HCT116 (cell line): Measurements from ENCODE around the gene COL5A2. TPM values are rescaled to one million over a fixed set of nuclear protein-coding genes. Genes with fewer than 3 reads are reported as not detected.
A peak's percentile ranks its signal among the peaks of the same experiment; 100 is the strongest.

ENCODE experiments used
- ATAC-seq: fragments of 200-7000 bp; cut with Tn5 transposase; 2 replicates; pipeline ENCODE4 v1.9.1; 2020; ENCODE audit warnings: mild to moderate bottlenecking, moderate library complexity
- BruUV-seq: library from RNA; stranded (reverse); fragments of 400-500 nt; replicated peaks from 2 replicates; lab custom pipeline; 2021; lab: Mats Ljungman, UMichigan
- CTCF ChIA-PET: fragments of 300-600 bp; sonication (Branson Sonifier 250); formaldehyde crosslinking; loops from one replicate; lab custom pipeline; 2021; ENCODE audit warnings: antibody characterized with exemption; lab: Charles Lee
- POLR2A ChIA-PET: fragments of 300-600, 350-600 bp; sonication (Branson Sonifier 250); formaldehyde crosslinking; loops from one replicate; lab custom pipeline; 2021; ENCODE audit warnings: antibody characterized with exemption; lab: Charles Lee
- RAD21 ChIA-PET, 2 experiments: fragments of 300-600 bp; sonication (Branson Sonifier 250); formaldehyde crosslinking; loops; one replicate each; lab custom pipeline; 2023; ENCODE audit warnings: low total read pairs in 2 of 2; ENCODE audit not compliant: uncharacterized antibody in 2 of 2, unreplicated experiment in 2 of 2, low non-redundant PET in 1 of 2; lab: Charles Lee
- DNase-seq: peaks from one replicate; pipeline ENCODE4 v3.0.0-alpha.2; 2010; ENCODE audit warnings: low read depth, low spot score
- H2AFZ ChIP-seq: fragments of 200-600 bp; shearing (Covaris generic), sonication (generic); 2 replicates; pipeline ENCODE4 v1.6.1; 2017; ENCODE audit warnings: low read depth, mixed run types, mixed read lengths, antibody characterized with exemption, low read length; ENCODE audit not compliant: poor library complexity, severe bottlenecking
- H3K27ac ChIP-seq: 2 replicates; pipeline ENCODE4 v1.5.1; 2012; ENCODE audit warnings: low read depth, low read length
- H3K27me3 ChIP-seq: fragments of 200-600 bp; sonication (generic); 2 replicates; pipeline ENCODE4 v1.6.1; 2016; ENCODE audit warnings: mixed run types, low read length, mixed read lengths; ENCODE audit not compliant: insufficient read depth
- H3K36me3 ChIP-seq, 2 experiments: fragments of 200-500 bp in 1 of 2; fragments of 200-600 bp in 1 of 2; sonication (Bioruptor generic) in 1 of 2; sonication (generic) in 1 of 2; 2 replicates each; pipeline versions ENCODE4 v1.5.1 to v1.6.1; 2014 to 2016; ENCODE audit warnings: low read length in 2 of 2, inconsistent platforms in 1 of 2, mixed read lengths in 1 of 2, mixed run types in 1 of 2; ENCODE audit not compliant: insufficient read depth in 2 of 2, control insufficient read depth in 1 of 2
- H3K4me1 ChIP-seq, 2 experiments: fragments of 200-600 bp in 1 of 2; sonication (generic) in 1 of 2; 2 replicates each; pipeline versions ENCODE4 v1.5.1 to v1.6.1; 2012 to 2017; ENCODE audit warnings: low read length in 2 of 2, inconsistent platforms in 1 of 2, mild to moderate bottlenecking in 1 of 2, mixed read lengths in 1 of 2, mixed run types in 1 of 2, moderate library complexity in 1 of 2; ENCODE audit not compliant: insufficient read depth in 2 of 2, control insufficient read depth in 1 of 2
- H3K4me2 ChIP-seq: fragments of 200-600 bp; sonication (generic); 2 replicates; pipeline ENCODE4 v1.6.1; 2017; ENCODE audit warnings: mixed run types, low read length, mixed read lengths
- H3K4me3 ChIP-seq, 2 experiments: fragments of 200-600 bp in 1 of 2; sonication (generic) in 1 of 2; replicated peaks in 1 of 2; 2 replicates each; pipeline ENCODE4 v1.5.1; 2011 to 2016; ENCODE audit warnings: low read length in 2 of 2, control low read depth in 1 of 2, low read depth in 1 of 2, mild to moderate bottlenecking in 1 of 2, mixed read lengths in 1 of 2, mixed run types in 1 of 2
- H3K79me2 ChIP-seq: fragments of 200-600 bp; sonication (generic); 2 replicates; pipeline ENCODE4 v1.6.1; 2017; ENCODE audit warnings: mild to moderate bottlenecking, mixed run types, low read length, moderate library complexity, mixed read lengths; ENCODE audit not compliant: insufficient read depth
- H3K9ac ChIP-seq: fragments of 200-600 bp; sonication (generic); 2 replicates; pipeline ENCODE4 v1.6.1; 2016; ENCODE audit warnings: low read length, mixed read lengths
- H3K9me2 ChIP-seq: fragments of 200-600 bp; sonication (generic), shearing (Covaris generic); 2 replicates; pipeline ENCODE4 v1.6.1; 2017; ENCODE audit warnings: mixed run types, mild to moderate bottlenecking, moderate library complexity; ENCODE audit not compliant: insufficient read depth
- H3K9me3 ChIP-seq, 2 experiments: fragments of 200-500 bp in 1 of 2; fragments of 200-600 bp in 1 of 2; sonication (Bioruptor generic) in 1 of 2; sonication (generic) in 1 of 2; 2 replicates each; pipeline ENCODE4 v1.6.1; 2014 to 2017; ENCODE audit warnings: low read length in 2 of 2, mixed read lengths in 2 of 2, inconsistent platforms in 1 of 2, low read depth in 1 of 2, mild to moderate bottlenecking in 1 of 2, mixed run types in 1 of 2, moderate library complexity in 1 of 2; ENCODE audit not compliant: control insufficient read depth in 1 of 2, insufficient read depth in 1 of 2
- H4K20me1 ChIP-seq: fragments of 200-600 bp; sonication (generic), shearing (Covaris generic); 2 replicates; pipeline ENCODE4 v1.6.1; 2017; ENCODE audit warnings: mixed run types, mild to moderate bottlenecking, moderate library complexity; ENCODE audit not compliant: insufficient read depth
- CEBPB ChIP-seq: IDR thresholded peaks from 2 replicates; pipeline ENCODE4 v1.6.1; 2012; ENCODE audit warnings: low read depth
- EGR1 ChIP-seq: IDR thresholded peaks from 2 replicates; pipeline ENCODE4 v1.6.1; 2012; ENCODE audit warnings: low read depth
- EZH2 ChIP-seq: fragments of 200-600 bp; sonication (generic); IDR thresholded peaks from 2 replicates; pipeline ENCODE4 v1.6.1; 2017; ENCODE audit warnings: antibody characterized with exemption, mixed run types
- EZH2phosphoT487 ChIP-seq: fragments of 200-600 bp; IDR thresholded peaks from 2 replicates; pipeline ENCODE4 v1.6.1; 2018; ENCODE audit warnings: antibody characterized with exemption, borderline replicate concordance
- FOSL1 ChIP-seq: IDR thresholded peaks from 2 replicates; pipeline ENCODE4 v1.6.1; 2012; ENCODE audit warnings: low read depth
- JUND ChIP-seq: IDR thresholded peaks from 2 replicates; pipeline ENCODE4 v1.6.1; 2012
- POLR2A ChIP-seq: IDR thresholded peaks from 2 replicates; pipeline ENCODE4 v1.7.0; 2011; ENCODE audit warnings: borderline replicate concordance; ENCODE audit not compliant: insufficient read depth, insufficient read length; ENCODE audit errors: extremely low read depth
- POLR2AphosphoS5 ChIP-seq: IDR thresholded peaks from 2 replicates; pipeline ENCODE4 v1.6.1; 2011; ENCODE audit warnings: mild to moderate bottlenecking, low read depth, low read length, moderate library complexity
- RAD21 ChIP-seq: IDR thresholded peaks from 2 replicates; pipeline ENCODE4 v1.6.1; 2012; ENCODE audit warnings: low read depth, mild to moderate bottlenecking
- SIN3A ChIP-seq: IDR thresholded peaks from 2 replicates; pipeline ENCODE4 v1.6.1; 2012; ENCODE audit warnings: low read depth
- SP1 ChIP-seq: IDR thresholded peaks from 2 replicates; pipeline ENCODE4 v1.6.1; 2012; ENCODE audit warnings: low read depth
- SRF ChIP-seq: IDR thresholded peaks from 2 replicates; pipeline ENCODE4 v1.6.1; 2012; ENCODE audit warnings: low read depth
- ZFX ChIP-seq: fragments of 450-650 bp; IDR thresholded peaks from 2 replicates; pipeline ENCODE4 v1.6.1; 2017
- intact Hi-C: fragments of 100-400 bp; cut with micrococcal nuclease; formaldehyde crosslinking; loops from 2 replicates; pipeline ENCODE4 v1.10.0; 2022
- total RNA-seq: library from RNA; stranded (reverse); gene quantifications from one replicate; pipeline ENCODE4 v1.2.1, GENCODE V29; 2021; ENCODE audit not compliant: unreplicated experiment
- TF ChIP-seq, protein P1 (sequence below), 3 experiments: fragments of 200-600 bp in 1 of 3; sonication (generic) in 1 of 3; IDR thresholded peaks in 2 of 3; conservative IDR thresholded peaks in 1 of 3; 2 replicates each; pipeline ENCODE4 v1.5.1; 2012 to 2017; ENCODE audit warnings: low read depth in 2 of 3, low read length in 2 of 3, antibody characterized with exemption in 1 of 3, borderline replicate concordance in 1 of 3, control low read depth in 1 of 3, mild to moderate bottlenecking in 1 of 3, mixed read lengths in 1 of 3, mixed run types in 1 of 3, moderate library complexity in 1 of 3; ENCODE audit not compliant: insufficient read depth in 1 of 3
- TF ChIP-seq, protein P2 (sequence below): IDR thresholded peaks from 2 replicates; pipeline ENCODE4 v1.6.1; 2012
- TF ChIP-seq, protein P3 (sequence below): IDR thresholded peaks from 2 replicates; pipeline ENCODE4 v1.6.1; 2012
- TF ChIP-seq, protein P4 (sequence below): IDR thresholded peaks from 2 replicates; pipeline ENCODE4 v1.6.1; 2011; ENCODE audit warnings: mild to moderate bottlenecking, low read length, moderate library complexity; ENCODE audit not compliant: insufficient replicate concordance; ENCODE audit errors: extremely low read depth

The COL5A2 gene
- total RNA-seq, 1 experiment from 2014 or later = 2.3 TPM

DNA sequence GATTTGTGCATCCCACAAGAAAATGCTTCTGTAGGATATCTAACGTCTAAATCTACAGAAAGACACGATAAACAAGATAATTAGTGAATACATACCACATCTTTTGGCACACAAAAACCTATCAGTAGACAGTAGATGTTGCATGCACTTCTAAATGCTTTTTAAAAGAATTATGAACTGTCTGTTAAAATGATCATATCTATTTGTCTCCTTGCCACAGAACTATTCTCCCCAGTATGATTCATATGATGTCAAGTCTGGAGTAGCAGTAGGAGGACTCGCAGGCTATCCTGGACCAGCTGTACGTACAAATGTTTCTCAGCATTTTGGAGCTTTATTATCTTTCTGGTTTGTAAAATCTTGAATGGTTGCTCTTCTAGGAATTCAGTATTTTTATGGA is 192.7 kb downstream of the COL5A2 start:
- H3K36me3 ChIP-seq = no peaks in the 10 kb centered on the region
- ChIA-PET POLR2A (no interaction called here), RAD21 (no interaction called here), CTCF (interaction anchor here (1.7 kb wide), 1 partner anchor 8 kb away, joined by 6 read pairs; no protein-coding TSS in a partner anchor)
- H3K79me2 ChIP-seq = no peaks in the 10 kb centered on the region
- H3K27me3 ChIP-seq = no peaks in the 10 kb centered on the region
- DNase-seq (no peak), ATAC-seq (no peak)
- BruUV-seq = no TSS peak
- H3K9me2 ChIP-seq = no peaks in the 10 kb centered on the region
- no peak overlapping the region for H3K9ac ChIP-seq
- no peak overlapping the region for H3K4me3 ChIP-seq
- intact Hi-C loops = loop anchor here (10.0 kb wide), 1 partner anchor 1402 kb away; no protein-coding TSS in a partner anchor
- TF ChIP-seq CEBPB (no peak), EGR1 (no peak), EZH2phosphoT487 (no peak), SRF (no peak), POLR2AphosphoS5 (no peak), RAD21 (no peak), SP1 (no peak), JUND (no peak), FOSL1 (no peak), ZFX (no peak), POLR2A (no peak), EZH2 (no peak), SIN3A (no peak)
- TF ChIP-seq, protein P1, sequence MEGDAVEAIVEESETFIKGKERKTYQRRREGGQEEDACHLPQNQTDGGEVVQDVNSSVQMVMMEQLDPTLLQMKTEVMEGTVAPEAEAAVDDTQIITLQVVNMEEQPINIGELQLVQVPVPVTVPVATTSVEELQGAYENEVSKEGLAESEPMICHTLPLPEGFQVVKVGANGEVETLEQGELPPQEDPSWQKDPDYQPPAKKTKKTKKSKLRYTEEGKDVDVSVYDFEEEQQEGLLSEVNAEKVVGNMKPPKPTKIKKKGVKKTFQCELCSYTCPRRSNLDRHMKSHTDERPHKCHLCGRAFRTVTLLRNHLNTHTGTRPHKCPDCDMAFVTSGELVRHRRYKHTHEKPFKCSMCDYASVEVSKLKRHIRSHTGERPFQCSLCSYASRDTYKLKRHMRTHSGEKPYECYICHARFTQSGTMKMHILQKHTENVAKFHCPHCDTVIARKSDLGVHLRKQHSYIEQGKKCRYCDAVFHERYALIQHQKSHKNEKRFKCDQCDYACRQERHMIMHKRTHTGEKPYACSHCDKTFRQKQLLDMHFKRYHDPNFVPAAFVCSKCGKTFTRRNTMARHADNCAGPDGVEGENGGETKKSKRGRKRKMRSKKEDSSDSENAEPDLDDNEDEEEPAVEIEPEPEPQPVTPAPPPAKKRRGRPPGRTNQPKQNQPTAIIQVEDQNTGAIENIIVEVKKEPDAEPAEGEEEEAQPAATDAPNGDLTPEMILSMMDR (IDR thresholded peaks at IDR 0.05 in 2 of 3, conservative IDR thresholded peaks at IDR 0.05 in 1 of 3; ENCODE audit: borderline replicate concordance in 1 of 3, insufficient read depth in 1 of 3, low read depth in 2 of 3, low read length in 2 of 3) = no peak
- TF ChIP-seq, protein P2, sequence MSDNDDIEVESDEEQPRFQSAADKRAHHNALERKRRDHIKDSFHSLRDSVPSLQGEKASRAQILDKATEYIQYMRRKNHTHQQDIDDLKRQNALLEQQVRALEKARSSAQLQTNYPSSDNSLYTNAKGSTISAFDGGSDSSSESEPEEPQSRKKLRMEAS = no peak
- TF ChIP-seq, protein P3, sequence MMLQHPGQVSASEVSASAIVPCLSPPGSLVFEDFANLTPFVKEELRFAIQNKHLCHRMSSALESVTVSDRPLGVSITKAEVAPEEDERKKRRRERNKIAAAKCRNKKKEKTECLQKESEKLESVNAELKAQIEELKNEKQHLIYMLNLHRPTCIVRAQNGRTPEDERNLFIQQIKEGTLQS = no peak
- TF ChIP-seq, protein P4, sequence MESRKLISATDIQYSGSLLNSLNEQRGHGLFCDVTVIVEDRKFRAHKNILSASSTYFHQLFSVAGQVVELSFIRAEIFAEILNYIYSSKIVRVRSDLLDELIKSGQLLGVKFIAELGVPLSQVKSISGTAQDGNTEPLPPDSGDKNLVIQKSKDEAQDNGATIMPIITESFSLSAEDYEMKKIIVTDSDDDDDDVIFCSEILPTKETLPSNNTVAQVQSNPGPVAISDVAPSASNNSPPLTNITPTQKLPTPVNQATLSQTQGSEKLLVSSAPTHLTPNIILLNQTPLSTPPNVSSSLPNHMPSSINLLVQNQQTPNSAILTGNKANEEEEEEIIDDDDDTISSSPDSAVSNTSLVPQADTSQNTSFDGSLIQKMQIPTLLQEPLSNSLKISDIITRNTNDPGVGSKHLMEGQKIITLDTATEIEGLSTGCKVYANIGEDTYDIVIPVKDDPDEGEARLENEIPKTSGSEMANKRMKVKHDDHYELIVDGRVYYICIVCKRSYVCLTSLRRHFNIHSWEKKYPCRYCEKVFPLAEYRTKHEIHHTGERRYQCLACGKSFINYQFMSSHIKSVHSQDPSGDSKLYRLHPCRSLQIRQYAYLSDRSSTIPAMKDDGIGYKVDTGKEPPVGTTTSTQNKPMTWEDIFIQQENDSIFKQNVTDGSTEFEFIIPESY = no peak
- no peaks in the 10 kb centered on the region for H3K9me3 ChIP-seq
- H4K20me1 ChIP-seq = no peaks in the 10 kb centered on the region
- no peak overlapping the region for H3K27ac ChIP-seq
- peak overlapping the region; percentile 17 for H2AFZ ChIP-seq
- no peak overlapping the region for H3K4me2 ChIP-seq
- no peaks in the 10 kb centered on the region for H3K4me1 ChIP-seq
